ENCODE results near the gene ATP8A2. TPM values are rescaled to one million over a fixed set of nuclear protein-coding genes. Genes with fewer than 3 reads are reported as not detected.
"Not testable (repeated sequence)": the region's sequence is repeated elsewhere in the genome, so short reads cannot be mapped to it uniquely, and the experiment has no call there.

Gene ATP8A2
- total RNA-seq, 3 donors from 2014 or later (not counting 1 experiment from before 2014, with no cell fraction given): 0.43 to 0.68 (median 0.59) TPM

DNA sequence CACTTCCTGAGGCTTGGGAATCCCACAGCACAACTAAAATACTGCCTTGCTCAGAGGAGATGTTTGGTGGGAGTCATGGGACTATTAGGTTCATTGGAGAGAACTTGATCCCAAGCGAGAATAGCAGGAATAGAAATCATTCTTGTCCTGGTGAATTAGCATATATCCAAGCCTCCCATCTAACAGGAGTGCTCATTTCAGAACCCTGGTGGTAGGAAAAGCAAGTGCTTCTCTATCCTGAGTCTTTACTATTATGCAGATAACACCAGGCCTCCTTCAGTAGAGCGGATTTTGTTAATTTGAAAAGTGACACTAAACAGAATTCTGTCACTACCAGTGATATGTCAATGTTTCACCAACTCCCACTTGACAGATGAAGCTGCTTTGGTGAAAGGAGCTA, 199.5 kb downstream of the ATP8A2 start:
- TF ChIP-seq, protein P1, sequence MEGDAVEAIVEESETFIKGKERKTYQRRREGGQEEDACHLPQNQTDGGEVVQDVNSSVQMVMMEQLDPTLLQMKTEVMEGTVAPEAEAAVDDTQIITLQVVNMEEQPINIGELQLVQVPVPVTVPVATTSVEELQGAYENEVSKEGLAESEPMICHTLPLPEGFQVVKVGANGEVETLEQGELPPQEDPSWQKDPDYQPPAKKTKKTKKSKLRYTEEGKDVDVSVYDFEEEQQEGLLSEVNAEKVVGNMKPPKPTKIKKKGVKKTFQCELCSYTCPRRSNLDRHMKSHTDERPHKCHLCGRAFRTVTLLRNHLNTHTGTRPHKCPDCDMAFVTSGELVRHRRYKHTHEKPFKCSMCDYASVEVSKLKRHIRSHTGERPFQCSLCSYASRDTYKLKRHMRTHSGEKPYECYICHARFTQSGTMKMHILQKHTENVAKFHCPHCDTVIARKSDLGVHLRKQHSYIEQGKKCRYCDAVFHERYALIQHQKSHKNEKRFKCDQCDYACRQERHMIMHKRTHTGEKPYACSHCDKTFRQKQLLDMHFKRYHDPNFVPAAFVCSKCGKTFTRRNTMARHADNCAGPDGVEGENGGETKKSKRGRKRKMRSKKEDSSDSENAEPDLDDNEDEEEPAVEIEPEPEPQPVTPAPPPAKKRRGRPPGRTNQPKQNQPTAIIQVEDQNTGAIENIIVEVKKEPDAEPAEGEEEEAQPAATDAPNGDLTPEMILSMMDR (IDR thresholded peaks at IDR 0.05): no peak
- Mint-ChIP-seq H3K27me3 (ENCODE audit: low read depth in 2 of 2) (peaks cover 31 to 50% of the 10 kb centered on the region in 2 donors), H3K4me3 (no peak overlapping the region), H3K36me3 (no peaks in the 10 kb centered on the region), H3K4me1 (no peaks in the 10 kb centered on the region), H3K27ac (no peak overlapping the region), H3K9me3 (no peaks in the 10 kb centered on the region)
- ATAC-seq: no peak
- 90% methylated on average over 2 of the region's 2 CpGs for WGBS (ENCODE audit: insufficient coverage)
- no peaks in the 10 kb centered on the region for H3K4me1 ChIP-seq (ENCODE audit: control insufficient read depth, insufficient read depth, low read length)
- intact Hi-C loops (cut with micrococcal nuclease): loop anchor here (10.0 kb wide), 1 partner anchor 254 kb away; no protein-coding TSS in a partner anchor
- H3K27ac ChIP-seq (ENCODE audit: low read length): no peak overlapping the region
- no peak for DNase-seq
- H3K9me3 ChIP-seq (ENCODE audit: control insufficient read depth, insufficient read depth, low read length): no peaks in the 10 kb centered on the region
- H3K36me3 ChIP-seq (ENCODE audit: control insufficient read depth, insufficient read depth, low read length): no peaks in the 10 kb centered on the region
- H3K27me3 ChIP-seq (ENCODE audit: control insufficient read depth, insufficient read depth, low read length): peaks cover 4% of the 10 kb centered on the region
- no peak overlapping the region for H3K4me3 ChIP-seq (ENCODE audit: low read length)

DNA sequence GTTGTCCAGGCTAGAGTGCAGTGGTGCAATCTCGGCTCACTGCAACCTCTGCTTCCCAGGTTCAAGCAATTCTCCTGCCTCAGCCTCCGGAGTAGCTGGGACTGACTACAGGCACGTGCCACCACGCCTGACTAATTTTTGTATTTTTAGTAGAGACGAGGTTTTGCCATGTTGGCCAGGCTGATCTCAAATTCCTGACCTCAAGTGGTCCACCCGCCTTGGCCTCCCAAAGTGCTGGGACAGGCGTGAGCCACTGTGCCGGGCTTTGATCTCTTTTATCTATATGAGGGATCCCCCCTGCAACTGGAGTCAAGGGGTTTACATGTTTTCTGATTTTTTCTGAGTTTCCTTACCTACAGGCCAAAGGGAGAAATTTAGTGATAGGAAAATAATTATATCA, 200.4 kb downstream of the ATP8A2 start:
- not testable (repeated sequence) for H3K4me3 Mint-ChIP-seq; H3K36me3 Mint-ChIP-seq; H3K4me1 ChIP-seq (ENCODE audit: control insufficient read depth, insufficient read depth, low read length); ATAC-seq; DNase-seq; H3K9me3 ChIP-seq (ENCODE audit: control insufficient read depth, insufficient read depth, low read length); H3K4me1 Mint-ChIP-seq; H3K9me3 Mint-ChIP-seq; H3K27ac ChIP-seq (ENCODE audit: low read length); H3K36me3 ChIP-seq (ENCODE audit: control insufficient read depth, insufficient read depth, low read length); H3K27ac Mint-ChIP-seq; H3K4me3 ChIP-seq (ENCODE audit: low read length); H3K27me3 ChIP-seq (ENCODE audit: control insufficient read depth, insufficient read depth, low read length)
- peaks cover 31 to 51% of the 10 kb centered on the region in 2 donors for H3K27me3 Mint-ChIP-seq (ENCODE audit: low read depth in 2 of 2)
- intact Hi-C loops (cut with micrococcal nuclease): loop anchor here (10.0 kb wide), 1 partner anchor 253 kb away; no protein-coding TSS in a partner anchor
- 84% methylated on average over 8 of the region's 8 CpGs for WGBS (ENCODE audit: insufficient coverage)

DNA sequence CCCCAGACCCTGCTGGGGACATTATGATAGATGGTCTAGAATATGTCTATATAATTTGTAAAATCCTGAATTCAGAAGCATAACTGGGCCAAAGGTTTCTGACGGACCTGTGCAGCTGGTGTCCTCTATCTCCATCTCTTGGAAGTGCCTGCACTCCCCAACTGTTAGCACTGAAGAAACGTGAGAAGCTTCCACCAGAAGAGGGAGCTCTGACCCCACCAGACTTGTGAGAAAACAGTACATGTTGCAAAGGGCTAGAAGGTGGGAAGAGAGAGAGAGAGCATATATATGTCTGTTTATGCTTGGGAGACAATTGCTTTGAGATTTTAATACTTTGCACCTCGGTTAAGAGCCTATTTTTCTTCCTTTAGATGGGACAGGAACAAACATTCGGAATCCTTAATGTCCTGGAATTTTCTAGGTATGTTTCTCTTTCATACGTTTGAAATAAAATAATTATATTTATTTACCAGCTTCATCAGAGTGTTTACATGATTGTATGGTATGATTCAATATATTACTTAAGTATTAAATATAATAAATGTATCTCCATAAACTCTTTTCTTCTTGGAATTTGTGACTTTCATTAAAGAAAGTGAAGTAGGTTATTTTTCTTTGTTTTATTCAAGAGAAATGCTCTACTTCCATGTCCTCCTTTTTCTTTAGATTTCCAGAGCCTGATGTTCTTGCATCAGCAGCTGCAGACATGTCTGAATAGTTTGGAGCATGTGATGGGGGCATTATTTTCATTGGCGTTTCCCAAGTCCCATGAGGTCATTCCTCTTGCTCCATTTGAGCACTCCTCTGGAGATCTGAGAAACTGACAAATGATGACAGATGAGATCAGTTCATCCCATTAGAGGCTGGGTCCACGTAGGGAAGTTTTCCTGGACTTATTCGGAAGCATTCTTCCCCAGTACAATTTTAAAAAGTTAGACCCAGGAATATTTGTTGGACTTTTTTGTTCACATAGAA, 202.9 kb downstream of the ATP8A2 start:
- Mint-ChIP-seq H3K4me3 (no peak overlapping the region), H3K27me3 (ENCODE audit: low read depth in 2 of 2) (peaks cover 33 to 42% of the 10 kb centered on the region in 2 donors)
- TF ChIP-seq, protein P1 (IDR thresholded peaks at IDR 0.05): peak; percentile 90

DNA sequence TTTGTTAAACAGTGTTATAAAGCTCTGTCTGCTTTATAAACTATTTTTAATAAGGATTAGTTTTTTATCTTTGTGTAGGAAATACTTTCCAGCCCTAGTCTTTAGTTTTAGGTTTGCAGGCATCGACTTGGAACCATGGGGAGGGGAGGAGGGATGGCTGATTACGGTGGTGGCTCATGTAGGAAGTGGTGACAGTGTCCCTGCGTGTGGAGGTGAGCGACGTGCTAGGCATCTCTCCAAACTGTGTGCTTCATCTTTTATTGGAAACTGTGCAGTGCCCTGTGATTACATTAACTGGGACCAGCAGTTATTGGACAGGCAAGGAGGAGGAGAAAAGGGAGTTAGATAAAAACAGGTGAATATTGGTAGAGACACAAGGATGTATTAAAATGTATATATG, 203.8 kb downstream of the ATP8A2 start:
- Histone ChIP-seq H3K9me3 (ENCODE audit: control insufficient read depth, insufficient read depth, low read length) (no peaks in the 10 kb centered on the region), H3K27me3 (ENCODE audit: control insufficient read depth, insufficient read depth, low read length) (no peaks in the 10 kb centered on the region), H3K4me3 (ENCODE audit: low read length) (no peak overlapping the region), H3K36me3 (ENCODE audit: control insufficient read depth, insufficient read depth, low read length) (no peaks in the 10 kb centered on the region), H3K4me1 (ENCODE audit: control insufficient read depth, insufficient read depth, low read length) (no peaks in the 10 kb centered on the region), H3K27ac (ENCODE audit: low read length) (no peak overlapping the region)
- no peaks in the 10 kb centered on the region for H3K9me3 Mint-ChIP-seq
- H3K4me1 Mint-ChIP-seq: no peaks in the 10 kb centered on the region
- WGBS (ENCODE audit: insufficient coverage): 49% methylated on average over 5 of the region's 5 CpGs
- DNase-seq: no peak
- H3K27me3 Mint-ChIP-seq (ENCODE audit: low read depth in 2 of 2): peaks cover 28 to 35% of the 10 kb centered on the region in 2 donors
- H3K27ac Mint-ChIP-seq: no peak overlapping the region
- H3K36me3 Mint-ChIP-seq: no peaks in the 10 kb centered on the region
- no peak overlapping the region for H3K4me3 Mint-ChIP-seq
- intact Hi-C loops (cut with micrococcal nuclease): loop anchor here (5.0 to 10.0 kb wide), 2 partner anchors 249 to 1122 kb away; no protein-coding TSS in a partner anchor
- ATAC-seq: no peak
- TF ChIP-seq, protein P1 (IDR thresholded peaks at IDR 0.05): no peak

More for the DNA sequence above, 202.9 kb downstream of the ATP8A2 start:
- Histone ChIP-seq H3K36me3 (ENCODE audit: control insufficient read depth, insufficient read depth, low read length) (no peaks in the 10 kb centered on the region), H3K27ac (ENCODE audit: low read length) (no peak overlapping the region), H3K4me1 (ENCODE audit: control insufficient read depth, insufficient read depth, low read length) (no peaks in the 10 kb centered on the region), H3K9me3 (ENCODE audit: control insufficient read depth, insufficient read depth, low read length) (no peaks in the 10 kb centered on the region), H3K4me3 (ENCODE audit: low read length) (no peak overlapping the region), H3K27me3 (ENCODE audit: control insufficient read depth, insufficient read depth, low read length) (no peaks in the 10 kb centered on the region)
- DNase-seq (peak; percentile 56 to 86), ATAC-seq (peak; percentile 76 to 85 (median 79))
- 23% methylated on average over 3 of the region's 8 CpGs for WGBS (ENCODE audit: insufficient coverage)
- Mint-ChIP-seq H3K4me1 (no peaks in the 10 kb centered on the region), H3K27ac (no peak overlapping the region), H3K36me3 (no peaks in the 10 kb centered on the region), H3K9me3 (no peaks in the 10 kb centered on the region)
- intact Hi-C loops (cut with micrococcal nuclease): loop anchor here (1.0 to 10.0 kb wide), 4 partner anchors 250 to 1123 kb away; no protein-coding TSS in a partner anchor

All from natural killer cell (primary cell).